ENCODE measurements around the gene PARP16.

DNA sequence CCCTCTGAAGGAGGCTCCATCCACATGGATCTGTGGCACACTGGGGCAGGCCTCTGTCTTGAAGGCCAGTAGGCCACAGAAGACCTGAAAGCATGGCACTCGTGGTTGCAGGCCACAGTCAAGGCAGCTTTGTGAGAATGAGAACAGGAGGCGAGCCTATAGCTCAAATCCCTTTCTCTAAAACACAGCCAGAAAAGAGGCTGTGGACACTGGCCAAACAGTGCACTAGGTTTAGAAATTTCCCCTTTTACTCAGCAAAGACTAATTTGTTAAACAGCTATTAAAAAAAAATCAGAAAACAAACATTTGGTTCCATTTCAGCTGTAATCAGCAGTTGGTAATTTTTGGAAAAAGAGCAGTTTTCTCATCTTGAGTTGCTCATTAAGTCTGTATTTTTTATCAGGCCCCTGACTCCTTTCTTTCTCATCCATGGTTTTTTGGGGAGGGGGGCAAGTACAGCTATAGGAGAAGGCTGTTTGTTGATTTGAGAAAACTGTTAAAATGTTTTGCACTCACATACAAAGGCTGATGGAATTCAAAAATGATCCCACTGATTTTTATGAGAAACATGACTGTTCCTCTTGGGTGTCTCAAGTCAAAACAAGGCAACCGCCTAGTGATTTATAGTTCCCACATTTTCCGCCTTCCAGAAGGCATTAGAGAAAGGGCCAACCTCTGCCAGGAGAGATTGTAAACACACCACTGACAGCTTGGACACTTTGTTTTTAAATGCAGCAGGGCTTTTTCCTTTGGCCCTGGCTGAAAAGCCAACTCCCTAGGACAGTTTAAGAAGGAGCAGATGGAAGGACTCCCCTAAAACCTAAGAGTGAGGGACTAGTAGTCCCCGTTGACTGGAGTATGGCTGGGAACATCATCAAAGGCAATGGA is 28.1 kb downstream of the PARP16 start:
- no peak for TF ChIP-seq POLR2A (IDR thresholded peaks at IDR 0.05)
- TF ChIP-seq, protein P1, sequence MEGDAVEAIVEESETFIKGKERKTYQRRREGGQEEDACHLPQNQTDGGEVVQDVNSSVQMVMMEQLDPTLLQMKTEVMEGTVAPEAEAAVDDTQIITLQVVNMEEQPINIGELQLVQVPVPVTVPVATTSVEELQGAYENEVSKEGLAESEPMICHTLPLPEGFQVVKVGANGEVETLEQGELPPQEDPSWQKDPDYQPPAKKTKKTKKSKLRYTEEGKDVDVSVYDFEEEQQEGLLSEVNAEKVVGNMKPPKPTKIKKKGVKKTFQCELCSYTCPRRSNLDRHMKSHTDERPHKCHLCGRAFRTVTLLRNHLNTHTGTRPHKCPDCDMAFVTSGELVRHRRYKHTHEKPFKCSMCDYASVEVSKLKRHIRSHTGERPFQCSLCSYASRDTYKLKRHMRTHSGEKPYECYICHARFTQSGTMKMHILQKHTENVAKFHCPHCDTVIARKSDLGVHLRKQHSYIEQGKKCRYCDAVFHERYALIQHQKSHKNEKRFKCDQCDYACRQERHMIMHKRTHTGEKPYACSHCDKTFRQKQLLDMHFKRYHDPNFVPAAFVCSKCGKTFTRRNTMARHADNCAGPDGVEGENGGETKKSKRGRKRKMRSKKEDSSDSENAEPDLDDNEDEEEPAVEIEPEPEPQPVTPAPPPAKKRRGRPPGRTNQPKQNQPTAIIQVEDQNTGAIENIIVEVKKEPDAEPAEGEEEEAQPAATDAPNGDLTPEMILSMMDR (IDR thresholded peaks at IDR 0.05) = no peak

Measured in uterus (tissue), 2 donors.